ENCODE data around the gene SREBF1. TPM values are rescaled to one million over a fixed set of nuclear protein-coding genes. Genes with fewer than 3 reads are reported as not detected.

The SREBF1 gene
- total and polyA plus RNA-seq, 2 experiments from 2014 or later: 19.2 to 36.2 TPM

- Histone ChIP-seq H3F3A (ENCODE audit: insufficient read depth) (no peaks in the 10 kb centered on the region; the same call in 1 of the 2 replicates), H3K36me3 (ENCODE audit: low read depth) (peaks cover 12% of the 10 kb centered on the region; the same call in 1 of the 2 replicates), H3K4me2 (ENCODE audit: unreplicated experiment) (no peak overlapping the region), H3K9me2 (ENCODE audit: insufficient read depth) (no peaks in the 10 kb centered on the region), H3K79me2 (ENCODE audit: insufficient read depth) (no peaks in the 10 kb centered on the region), H4K20me1 (ENCODE audit: insufficient read depth) (no peaks in the 10 kb centered on the region), H3K27me3 (replicated peaks; ENCODE audit: insufficient read depth) (no peaks in the 10 kb centered on the region), H3K9me3 (ENCODE audit: low read depth) (no peaks in the 10 kb centered on the region), H2AFZ (no peak overlapping the region), H3K4me1 (ENCODE audit: insufficient read depth) (no peaks in the 10 kb centered on the region), H3K9ac (no peak overlapping the region), H3K4me3 (no peak overlapping the region), H3K27ac (no peak overlapping the region)
- TF ChIP-seq EZH2 (IDR thresholded peaks at IDR 0.05; ENCODE audit: insufficient read depth, poor library complexity, severe bottlenecking): no peak
- no peak for TF ChIP-seq EZH2phosphoT487 (IDR thresholded peaks at IDR 0.05; ENCODE audit: insufficient read depth, low read depth)
- DNase-seq: no peak
- WGBS, 2 experiments (ENCODE audit: low coverage in 1 of 2, low lambda C conversion rate in 2 of 2, missing lambda C conversion rate in 2 of 2): 65 to 67% methylated on average over 1 of the region's 1 CpG
- in situ Hi-C loops (cut with MboI): loop anchor here (25.0 kb wide), 1 partner anchor 178 kb away; the partner anchor contains the start of gene RAI1
Observed at GRCh38 chr17:17865035-17865434, 28.2 kb upstream of the SREBF1 start.

- Histone ChIP-seq H2AFZ (no peak overlapping the region), H3K9me2 (ENCODE audit: insufficient read depth) (no peaks in the 10 kb centered on the region), H3K9me3 (ENCODE audit: low read depth) (no peaks in the 10 kb centered on the region), H4K20me1 (ENCODE audit: insufficient read depth) (no peaks in the 10 kb centered on the region), H3K79me2 (ENCODE audit: insufficient read depth) (no peaks in the 10 kb centered on the region), H3K27me3 (replicated peaks; ENCODE audit: insufficient read depth) (no peaks in the 10 kb centered on the region), H3K27ac (no peak overlapping the region), H3K4me2 (ENCODE audit: unreplicated experiment) (no peak overlapping the region), H3K4me1 (ENCODE audit: insufficient read depth) (peaks cover 8% of the 10 kb centered on the region; the same call in 1 of the 2 replicates), H3K9ac (no peak overlapping the region), H3F3A (ENCODE audit: insufficient read depth) (no peaks in the 10 kb centered on the region; the same call in 1 of the 2 replicates), H3K4me3 (no peak overlapping the region), H3K36me3 (ENCODE audit: low read depth) (peaks cover 6% of the 10 kb centered on the region; the same call in 1 of the 2 replicates)
- in situ Hi-C loops (cut with MboI): loop anchor here (25.0 kb wide), 1 partner anchor 173 kb away; the partner anchor contains the start of gene RAI1
- TF ChIP-seq EZH2 (IDR thresholded peaks at IDR 0.05; ENCODE audit: insufficient read depth, poor library complexity, severe bottlenecking): no peak
- TF ChIP-seq EZH2phosphoT487 (IDR thresholded peaks at IDR 0.05; ENCODE audit: insufficient read depth, low read depth): no peak
- 74 to 76% methylated on average over 5 of the region's 5 CpGs for WGBS, 2 experiments (ENCODE audit: low coverage in 1 of 2, low lambda C conversion rate in 2 of 2, missing lambda C conversion rate in 2 of 2)
- no peak for DNase-seq
Observed at GRCh38 chr17:17860766-17861107, 24.0 kb upstream of the SREBF1 start.

- Histone ChIP-seq H3K36me3 (ENCODE audit: low read depth) (peaks cover 6% of the 10 kb centered on the region; the same call in 1 of the 2 replicates), H4K20me1 (ENCODE audit: insufficient read depth) (no peaks in the 10 kb centered on the region), H3K4me3 (no peak overlapping the region), H2AFZ (no peak overlapping the region), H3K4me2 (ENCODE audit: unreplicated experiment) (no peak overlapping the region), H3K9me2 (ENCODE audit: insufficient read depth) (no peaks in the 10 kb centered on the region), H3K27ac (no peak overlapping the region), H3K79me2 (ENCODE audit: insufficient read depth) (no peaks in the 10 kb centered on the region), H3K4me1 (ENCODE audit: insufficient read depth) (peaks cover 10% of the 10 kb centered on the region; the same call in 1 of the 2 replicates), H3F3A (ENCODE audit: insufficient read depth) (no peaks in the 10 kb centered on the region; the same call in 1 of the 2 replicates), H3K27me3 (replicated peaks; ENCODE audit: insufficient read depth) (no peaks in the 10 kb centered on the region), H3K9ac (no peak overlapping the region), H3K9me3 (ENCODE audit: low read depth) (no peaks in the 10 kb centered on the region)
- DNase-seq: peak; percentile 70
- no peak for TF ChIP-seq EZH2 (IDR thresholded peaks at IDR 0.05; ENCODE audit: insufficient read depth, poor library complexity, severe bottlenecking)
- TF ChIP-seq EZH2phosphoT487 (IDR thresholded peaks at IDR 0.05; ENCODE audit: insufficient read depth, low read depth): no peak
- 34 to 35% methylated on average over 9 of the region's 9 CpGs for WGBS, 2 experiments (ENCODE audit: low coverage in 1 of 2, low lambda C conversion rate in 2 of 2, missing lambda C conversion rate in 2 of 2)
- in situ Hi-C loops (cut with MboI): loop anchor here (5.0 to 25.0 kb wide), 2 partner anchors 43 to 173 kb away; partner anchors contain the start of gene RAI1
Observed at GRCh38 chr17:17859909-17860765, 23.4 kb upstream of the SREBF1 start.

- peaks cover 13% of the 10 kb centered on the region for H3F3A ChIP-seq (ENCODE audit: insufficient read depth)
- H3K4me2 ChIP-seq (ENCODE audit: unreplicated experiment): no peak overlapping the region
- no peaks in the 10 kb centered on the region for H3K9me2 ChIP-seq (ENCODE audit: insufficient read depth)
- WGBS, 2 experiments (ENCODE audit: low coverage in 1 of 2, low lambda C conversion rate in 2 of 2, missing lambda C conversion rate in 2 of 2): 93 to 96% methylated on average over 4 of the region's 4 CpGs
- no peaks in the 10 kb centered on the region for H3K9me3 ChIP-seq (ENCODE audit: low read depth)
- peaks cover 18% of the 10 kb centered on the region; the same call in 1 of the 2 replicates for H3K4me1 ChIP-seq (ENCODE audit: insufficient read depth)
- H3K27ac ChIP-seq: no peak overlapping the region
- no peak overlapping the region for H3K9ac ChIP-seq
- no peaks in the 10 kb centered on the region for H3K36me3 ChIP-seq (ENCODE audit: low read depth)
- no peaks in the 10 kb centered on the region for H3K79me2 ChIP-seq (ENCODE audit: insufficient read depth)
- no peaks in the 10 kb centered on the region for H4K20me1 ChIP-seq (ENCODE audit: insufficient read depth)
- no peak for DNase-seq
- no peak for TF ChIP-seq EZH2 (IDR thresholded peaks at IDR 0.05; ENCODE audit: insufficient read depth, poor library complexity, severe bottlenecking)
- no peak for TF ChIP-seq EZH2phosphoT487 (IDR thresholded peaks at IDR 0.05; ENCODE audit: insufficient read depth, low read depth)
- H3K4me3 ChIP-seq: no peak overlapping the region
- in situ Hi-C loops (cut with MboI): loop anchor here (5.0 to 25.0 kb wide), 2 partner anchors 40 to 170 kb away; partner anchors contain the start of gene RAI1
- no peak overlapping the region for H2AFZ ChIP-seq
- H3K27me3 ChIP-seq (replicated peaks; ENCODE audit: insufficient read depth): no peaks in the 10 kb centered on the region
Observed at GRCh38 chr17:17857496-17857895, 20.7 kb upstream of the SREBF1 start.

All from GM23248 (cell line).